ENCODE measurements around the gene ZNF609. TPM values are rescaled to one million over a fixed set of nuclear protein-coding genes. Genes with fewer than 3 reads are reported as not detected.

The ZNF609 gene
- polyA plus RNA-seq, 1 donor (not counting 4 experiments of a cell fraction or from before 2014, with no cell fraction given), result 16.9 TPM

- H2AFZ ChIP-seq (ENCODE audit: control insufficient read depth, low read length), result no peak overlapping the region
- peaks cover 0 to under 1% of the 10 kb centered on the region in 2 experiments for H3K36me3 ChIP-seq (ENCODE audit: control insufficient read depth in 2 of 2, extremely low read depth in 1 of 2, insufficient read depth in 2 of 2, low read length in 2 of 2)
- H3K9me3 ChIP-seq (ENCODE audit: control insufficient read depth, low read depth, low read length), result no peaks in the 10 kb centered on the region
- peaks cover 17% of the 10 kb centered on the region for H3K4me1 ChIP-seq (ENCODE audit: control insufficient read depth, extremely low read depth, insufficient read depth, low read length)
- no peak overlapping the region for H3K9ac ChIP-seq (ENCODE audit: control insufficient read depth, extremely low read depth, insufficient read depth, low read length)
- no peak overlapping the region for H3K4me3 ChIP-seq (ENCODE audit: control insufficient read depth in 2 of 3, extremely low read depth in 1 of 3, insufficient read depth in 2 of 3, low read depth in 1 of 3, low read length in 3 of 3)
- no peaks in the 10 kb centered on the region for H3K27me3 ChIP-seq (ENCODE audit: control insufficient read depth, extremely low read depth, insufficient read depth, low read length)
- FAIRE-seq (no peak), DNase-seq (ENCODE audit: low read depth, low spot score) (no peak)
- H3K4me2 ChIP-seq (ENCODE audit: control insufficient read depth, extremely low read depth, insufficient read depth, low read depth, low read length), result peak overlapping the region; percentile 42
- no peaks in the 10 kb centered on the region for H3K9me1 ChIP-seq (ENCODE audit: control insufficient read depth, extremely low read depth, insufficient read depth, low read length)
- TF ChIP-seq CTCF (optimal IDR thresholded peaks at IDR 0.05 in 1 of 3, IDR thresholded peaks at IDR 0.05 in 1 of 3, conservative IDR thresholded peaks at IDR 0.05 in 1 of 3; ENCODE audit: extremely low read depth in 1 of 3, insufficient read depth in 2 of 3, low read length in 3 of 3), result no peak
- TF ChIP-seq EZH2 (IDR thresholded peaks at IDR 0.05; ENCODE audit: low read length), result no peak
- H3K79me2 ChIP-seq (ENCODE audit: control insufficient read depth, insufficient read depth, low read length), result peaks cover 38% of the 10 kb centered on the region
- H3K27ac ChIP-seq (ENCODE audit: control insufficient read depth, insufficient read depth, low read length), result peak overlapping the region; percentile 38
- no peaks in the 10 kb centered on the region for H4K20me1 ChIP-seq (ENCODE audit: control insufficient read depth, extremely low read depth, insufficient read depth, low read length)
- dilution Hi-C loops (cut with MboI; ENCODE audit: extremely low pct_ligation_motif_present, low sequenced_read_pairs), result no loop called here
These were observed 160.7 kb downstream of the ZNF609 start for GRCh38 chr15:64621056-64621455.

DNA sequence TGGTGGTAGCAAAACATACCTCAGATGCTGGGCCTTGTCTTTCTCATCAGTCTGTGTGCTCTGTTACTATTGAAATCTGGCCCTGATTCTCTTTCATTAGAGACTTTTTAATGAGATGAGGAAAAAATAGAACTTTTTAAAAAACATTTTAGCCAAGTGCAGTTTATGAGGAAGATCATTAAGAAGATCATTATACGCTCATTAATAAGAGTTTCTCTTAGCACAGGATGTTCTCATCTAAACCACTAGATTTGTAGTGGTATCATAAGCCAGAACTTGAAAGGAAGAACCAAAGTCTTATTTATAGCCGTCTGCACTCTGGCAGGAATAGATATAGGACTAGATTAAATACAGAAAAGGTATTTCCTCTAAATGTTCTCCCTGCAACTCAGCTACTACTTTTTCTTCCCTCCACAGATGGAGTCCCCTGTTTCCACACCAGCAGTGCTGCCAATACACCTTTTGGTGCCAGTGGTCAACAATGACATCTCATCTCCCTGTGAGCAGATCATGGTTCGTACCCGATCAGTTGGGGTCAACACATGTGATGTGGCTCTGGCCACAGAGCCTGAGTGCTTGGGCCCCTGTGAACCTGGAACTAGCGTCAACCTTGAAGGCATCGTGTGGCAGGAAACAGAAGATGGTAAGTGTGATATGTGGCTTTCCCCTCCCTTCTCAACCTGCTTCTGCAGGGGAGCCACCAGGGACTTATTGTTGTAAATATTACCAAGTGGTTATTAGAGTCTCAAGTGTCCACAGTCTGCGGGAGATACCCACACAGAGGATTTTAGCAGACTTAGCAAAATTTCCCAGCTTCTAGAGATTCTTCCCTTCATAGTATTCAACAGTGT, 162.3 kb downstream of the ZNF609 start:
- Histone ChIP-seq H3K4me1 (ENCODE audit: control insufficient read depth, extremely low read depth, insufficient read depth, low read length) (peaks cover 17% of the 10 kb centered on the region), H3K9ac (ENCODE audit: control insufficient read depth, extremely low read depth, insufficient read depth, low read length) (no peak overlapping the region), H3K79me2 (ENCODE audit: control insufficient read depth, insufficient read depth, low read length) (peaks cover 32% of the 10 kb centered on the region), H3K4me2 (ENCODE audit: control insufficient read depth, extremely low read depth, insufficient read depth, low read depth, low read length) (no peak overlapping the region), H3K27ac (ENCODE audit: control insufficient read depth, insufficient read depth, low read length) (no peak overlapping the region), H4K20me1 (ENCODE audit: control insufficient read depth, extremely low read depth, insufficient read depth, low read length) (no peaks in the 10 kb centered on the region), H2AFZ (ENCODE audit: control insufficient read depth, low read length) (no peak overlapping the region), H3K9me3 (ENCODE audit: control insufficient read depth, low read depth, low read length) (no peaks in the 10 kb centered on the region), H3K36me3 (ENCODE audit: control insufficient read depth in 2 of 2, extremely low read depth in 1 of 2, insufficient read depth in 2 of 2, low read length in 2 of 2) (peaks cover 0 to 3% of the 10 kb centered on the region in 2 experiments), H3K9me1 (ENCODE audit: control insufficient read depth, extremely low read depth, insufficient read depth, low read length) (no peaks in the 10 kb centered on the region), H3K4me3 (ENCODE audit: control insufficient read depth in 2 of 3, extremely low read depth in 1 of 3, insufficient read depth in 2 of 3, low read depth in 1 of 3, low read length in 3 of 3) (no peak overlapping the region), H3K27me3 (ENCODE audit: control insufficient read depth, extremely low read depth, insufficient read depth, low read length) (no peaks in the 10 kb centered on the region)
- no peak for FAIRE-seq
- no peak for DNase-seq (ENCODE audit: low read depth, low spot score)
- TF ChIP-seq CTCF (optimal IDR thresholded peaks at IDR 0.05 in 1 of 3, IDR thresholded peaks at IDR 0.05 in 1 of 3, conservative IDR thresholded peaks at IDR 0.05 in 1 of 3; ENCODE audit: extremely low read depth in 1 of 3, insufficient read depth in 2 of 3, low read length in 3 of 3), result no peak
- TF ChIP-seq EZH2 (IDR thresholded peaks at IDR 0.05; ENCODE audit: low read length), result no peak
- dilution Hi-C loops (cut with MboI; ENCODE audit: extremely low pct_ligation_motif_present, low sequenced_read_pairs), result no loop called here
